GM21576 (cell line): Measurements from ENCODE around the gene LRP4.
A peak's percentile ranks its signal among the peaks of the same experiment; 100 is the strongest.

Source experiments
- ATAC-seq: cut with Tn5 transposase; IDR thresholded peaks from one replicate; pipeline ENCODE4 v1.9.1; 2021; ENCODE audit warnings: mild to moderate bottlenecking, moderate library complexity; ENCODE audit not compliant: unreplicated experiment

The LRP4 gene

GRCh38 chr11:46855863-46856262, 62.5 kb downstream of the LRP4 start:
- no peak for ATAC-seq

- ATAC-seq, result no peak
Observed at GRCh38 chr11:46855167-46855566, 63.2 kb downstream of the LRP4 start.

GRCh38 chr11:46850829-46851380, 67.4 kb downstream of the LRP4 start:
- ATAC-seq, result no peak

GRCh38 chr11:46849631-46850030, 68.7 kb downstream of the LRP4 start:
- ATAC-seq, result no peak

GRCh38 chr11:46846510-46846830, 71.9 kb downstream of the LRP4 start:
- ATAC-seq, result no peak

- peak; percentile 94 for ATAC-seq
Observed at GRCh38 chr11:46845740-46846509, 72.4 kb downstream of the LRP4 start, which contains the start of gene CKAP5. Gene CKAP5 (minus strand): TSS chr11:46846280. CDS start chr11:46821231, 25,049 bp downstream.

GRCh38 chr11:46845440-46845739, 73.0 kb downstream of the LRP4 start:
- ATAC-seq, result no peak

- ATAC-seq, result no peak
Observed at GRCh38 chr11:46840116-46840515, 78.2 kb downstream of the LRP4 start.

GRCh38 chr11:46838501-46838900, 79.8 kb downstream of the LRP4 start:
- no peak for ATAC-seq

GRCh38 chr11:46837860-46838259, 80.5 kb downstream of the LRP4 start:
- no peak for ATAC-seq

- no peak for ATAC-seq
Observed at GRCh38 chr11:46836870-46837269, 81.5 kb downstream of the LRP4 start.

GRCh38 chr11:46836431-46836830, 81.9 kb downstream of the LRP4 start:
- no peak for ATAC-seq

GRCh38 chr11:46835897-46836296, 82.5 kb downstream of the LRP4 start:
- no peak for ATAC-seq

GRCh38 chr11:46834821-46835220, 83.5 kb downstream of the LRP4 start:
- ATAC-seq, result no peak

GRCh38 chr11:46832511-46833214, 85.7 kb downstream of the LRP4 start:
- ATAC-seq, result no peak

- ATAC-seq, result no peak
Observed at GRCh38 chr11:46827995-46828394, 90.4 kb downstream of the LRP4 start.

GRCh38 chr11:46826310-46827044, 91.9 kb downstream of the LRP4 start:
- peak; percentile 98 for ATAC-seq

GRCh38 chr11:46808799-46809431, 109.4 kb downstream of the LRP4 start:
- no peak for ATAC-seq
